ENCODE measurements around the gene OCIAD1.

OCIAD1 gene

GRCh38 chr4:48909697-48910096 is 78.8 kb downstream of the OCIAD1 start:
- FAIRE-seq (no peak), DNase-seq (ENCODE audit: extremely low spot score, insufficient read length, low read depth) (no peak)

GRCh38 chr4:48910511-48910910 is 79.6 kb downstream of the OCIAD1 start:
- FAIRE-seq (peak; percentile 45), DNase-seq (ENCODE audit: extremely low spot score, insufficient read length, low read depth) (no peak)

Data from GM18507 (cell line).